ENCODE data around the gene LSR.
A peak's percentile ranks its signal among the peaks of the same experiment; 100 is the strongest.

The LSR gene

DNA sequence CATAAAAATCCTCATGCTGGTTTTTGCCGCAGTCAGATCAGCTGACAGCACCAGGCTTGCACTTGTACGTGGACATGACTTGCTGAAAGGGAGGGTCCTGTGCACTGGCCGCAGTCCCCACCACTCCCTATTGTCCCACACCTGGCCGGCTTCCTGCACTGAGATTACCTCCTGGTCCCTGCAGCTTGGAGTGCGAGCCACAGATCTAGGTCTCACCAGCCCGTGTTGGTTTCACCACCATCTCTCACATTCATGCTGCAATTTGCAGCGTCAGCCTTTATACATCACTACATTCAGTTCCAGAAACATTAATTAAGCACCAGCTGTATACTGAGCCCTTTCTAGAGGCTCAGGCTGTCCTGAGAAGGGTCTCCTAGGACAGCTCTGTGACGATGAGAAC is 65.2 kb downstream of the LSR start:
- in situ Hi-C loops (cut with MboI; ENCODE audit: low pct_unique_long_range_greater_than_20kb, low sequenced_read_pairs, unreplicated experiment) = no loop called here

DNA sequence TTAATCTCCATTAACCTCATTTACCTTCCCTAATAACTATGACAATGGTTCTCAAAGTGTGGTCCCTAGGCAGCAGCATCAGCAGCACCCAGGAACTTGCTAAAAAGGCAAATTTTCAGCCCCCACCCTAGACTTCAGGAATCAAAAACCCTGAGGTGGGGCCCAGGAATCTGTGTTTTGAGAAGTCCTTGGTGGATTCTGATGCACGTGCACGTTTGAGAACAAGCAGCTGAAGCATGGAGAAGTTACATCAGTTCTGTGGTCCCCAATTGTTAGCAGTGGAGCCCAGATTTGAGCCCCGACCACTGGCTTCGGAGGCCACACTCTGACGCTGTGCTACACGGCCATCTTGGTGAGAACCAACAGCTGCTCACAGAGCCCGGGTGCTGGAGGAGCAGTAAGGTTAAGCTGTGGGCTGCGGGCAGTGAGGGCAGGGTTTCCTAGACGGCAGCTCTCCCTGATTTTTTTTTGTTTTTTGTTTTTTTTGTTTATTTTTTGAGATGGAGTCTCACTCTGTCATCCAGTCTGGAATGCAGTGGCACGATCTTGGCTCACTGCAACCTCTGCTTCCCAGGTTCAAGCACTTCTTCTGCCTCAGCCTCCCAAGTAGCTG is 66.2 kb downstream of the LSR start:
- DNase-seq (ENCODE audit: low spot score) = no peak
- TF ChIP-seq, protein P1, sequence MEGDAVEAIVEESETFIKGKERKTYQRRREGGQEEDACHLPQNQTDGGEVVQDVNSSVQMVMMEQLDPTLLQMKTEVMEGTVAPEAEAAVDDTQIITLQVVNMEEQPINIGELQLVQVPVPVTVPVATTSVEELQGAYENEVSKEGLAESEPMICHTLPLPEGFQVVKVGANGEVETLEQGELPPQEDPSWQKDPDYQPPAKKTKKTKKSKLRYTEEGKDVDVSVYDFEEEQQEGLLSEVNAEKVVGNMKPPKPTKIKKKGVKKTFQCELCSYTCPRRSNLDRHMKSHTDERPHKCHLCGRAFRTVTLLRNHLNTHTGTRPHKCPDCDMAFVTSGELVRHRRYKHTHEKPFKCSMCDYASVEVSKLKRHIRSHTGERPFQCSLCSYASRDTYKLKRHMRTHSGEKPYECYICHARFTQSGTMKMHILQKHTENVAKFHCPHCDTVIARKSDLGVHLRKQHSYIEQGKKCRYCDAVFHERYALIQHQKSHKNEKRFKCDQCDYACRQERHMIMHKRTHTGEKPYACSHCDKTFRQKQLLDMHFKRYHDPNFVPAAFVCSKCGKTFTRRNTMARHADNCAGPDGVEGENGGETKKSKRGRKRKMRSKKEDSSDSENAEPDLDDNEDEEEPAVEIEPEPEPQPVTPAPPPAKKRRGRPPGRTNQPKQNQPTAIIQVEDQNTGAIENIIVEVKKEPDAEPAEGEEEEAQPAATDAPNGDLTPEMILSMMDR (IDR thresholded peaks at IDR 0.05; ENCODE audit: extremely low read depth, insufficient read depth, missing control alignments) = no peak
- in situ Hi-C loops (cut with MboI; ENCODE audit: low pct_unique_long_range_greater_than_20kb, low sequenced_read_pairs, unreplicated experiment) = no loop called here

More for the DNA sequence above, 65.2 kb downstream of the LSR start:
- TF ChIP-seq, protein P1 (IDR thresholded peaks at IDR 0.05; ENCODE audit: extremely low read depth, insufficient read depth, missing control alignments) = no peak
- no peak for DNase-seq (ENCODE audit: low spot score)

DNA sequence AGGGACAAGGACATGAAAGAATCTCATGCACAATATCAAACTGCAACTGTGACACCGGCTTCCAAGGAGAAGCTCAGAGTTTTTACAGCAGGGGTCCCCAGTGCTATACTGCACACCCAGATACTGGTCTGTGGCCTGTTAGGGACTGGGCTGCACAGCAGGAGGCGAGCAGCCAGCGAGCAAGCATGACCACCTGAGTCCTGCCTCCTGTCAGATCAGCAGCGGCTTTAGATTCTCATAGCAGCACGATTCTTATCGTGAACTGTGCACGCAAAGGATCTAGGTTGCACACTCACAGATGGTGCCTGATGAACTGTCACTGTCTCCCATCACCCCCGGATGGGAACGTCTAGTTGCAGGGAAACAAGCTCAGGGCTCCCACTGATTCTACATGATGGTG is 67.1 kb downstream of the LSR start:
- no peak for DNase-seq (ENCODE audit: low spot score)
- TF ChIP-seq, protein P1 (IDR thresholded peaks at IDR 0.05; ENCODE audit: extremely low read depth, insufficient read depth, missing control alignments) = peak; percentile 23
- in situ Hi-C loops (cut with MboI; ENCODE audit: low pct_unique_long_range_greater_than_20kb, low sequenced_read_pairs, unreplicated experiment) = no loop called here

DNA sequence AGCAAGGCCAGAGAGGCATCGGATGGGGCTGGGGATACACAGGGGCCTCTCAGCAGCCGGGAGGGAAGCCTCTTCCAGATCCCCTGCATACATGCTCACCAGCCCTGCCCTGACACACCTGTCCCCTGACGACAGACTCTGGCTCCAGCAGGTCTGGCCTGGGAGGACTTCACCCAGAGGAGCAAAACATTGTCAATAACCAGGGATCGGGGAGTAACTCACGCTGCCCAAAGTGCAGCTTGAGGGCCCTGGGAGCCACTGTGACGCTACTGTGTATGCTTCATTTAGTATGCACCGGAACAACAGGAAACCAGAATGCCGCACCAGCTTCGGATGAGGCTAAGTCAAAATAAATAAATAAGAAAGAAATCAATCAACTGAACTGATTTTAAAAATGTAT is 67.8 kb downstream of the LSR start:
- TF ChIP-seq, protein P1 (IDR thresholded peaks at IDR 0.05; ENCODE audit: extremely low read depth, insufficient read depth, missing control alignments) = no peak
- DNase-seq (ENCODE audit: low spot score) = no peak
- in situ Hi-C loops (cut with MboI; ENCODE audit: low pct_unique_long_range_greater_than_20kb, low sequenced_read_pairs, unreplicated experiment) = no loop called here
